Measurements from ENCODE around the gene MACROD2. TPM values are rescaled to one million over a fixed set of nuclear protein-coding genes. Genes with fewer than 3 reads are reported as not detected.

The MACROD2 gene
- total and polyA plus RNA-seq, 2 of the 4 experiments (the other 2 are of a cell fraction) = not detected

GRCh38 chr20:14761903-14762302, 766.6 kb downstream of the MACROD2 start:
- Histone ChIP-seq H3K27ac (ENCODE audit: insufficient read depth, low read length) (no peak overlapping the region), H3K36me3 (ENCODE audit: control insufficient read depth, insufficient read depth, low read length) (no peaks in the 10 kb centered on the region), H3K9me1 (ENCODE audit: insufficient read depth, low read length) (no peaks in the 10 kb centered on the region), H2AFZ (replicated peaks; ENCODE audit: low read length, poor library complexity) (no peak overlapping the region), H3K4me2 (ENCODE audit: low read depth, low read length) (no peak overlapping the region), H2BK20ac (ENCODE audit: low read depth, low read length) (no peak overlapping the region), H3K9me3 (ENCODE audit: control insufficient read depth, insufficient read depth, low read length) (peaks cover under 1% of the 10 kb centered on the region; the same call in 1 of the 2 replicates), H3K56ac (ENCODE audit: extremely low read depth, insufficient read depth, low read length) (no peak overlapping the region), H2BK15ac (ENCODE audit: low read depth, low read length) (no peak overlapping the region), H3K4me3 (ENCODE audit: insufficient read depth, low read depth, low read length) (no peak overlapping the region), H2BK5ac (ENCODE audit: low read depth, low read length, poor library complexity, severe bottlenecking) (no peak overlapping the region), H2AK9ac (replicated peaks; ENCODE audit: low read depth, low read length, poor library complexity) (no peak overlapping the region), H3K18ac (ENCODE audit: low read depth, low read length) (no peak overlapping the region), H4K20me1 (ENCODE audit: insufficient read depth, low read length) (no peaks in the 10 kb centered on the region), H4K5ac (ENCODE audit: low read depth, low read length) (no peak overlapping the region), H4K91ac (ENCODE audit: insufficient read depth, low read depth, low read length) (no peak overlapping the region), H3K27me3 (ENCODE audit: control insufficient read depth, insufficient read depth, low read length) (no peaks in the 10 kb centered on the region), H3K79me1 (ENCODE audit: low read depth in 1 of 2, low read length in 2 of 2) (no peaks in the 10 kb centered on the region), H2BK120ac (ENCODE audit: low read depth, low read length) (no peak overlapping the region), H3K23ac (ENCODE audit: low read depth, low read length) (no peak overlapping the region), H3K9ac (ENCODE audit: low read depth, low read length) (no peak overlapping the region), H3K4me1 (ENCODE audit: control insufficient read depth, insufficient read depth, low read length) (no peaks in the 10 kb centered on the region), H3K14ac (replicated peaks; ENCODE audit: low read depth, low read length) (no peak overlapping the region), H2AK5ac (ENCODE audit: low read depth, low read length) (no peak overlapping the region), H4K8ac (ENCODE audit: low read depth in 2 of 2, low read length in 2 of 2) (no peak overlapping the region), H3K4ac (ENCODE audit: low read depth, low read length) (no peak overlapping the region)
- no peak for ATAC-seq (ENCODE audit: low read depth)
- 90% methylated on average over 2 of the region's 5 CpGs; no CpG with 5 or more reads in 1 of the 2 experiments for WGBS, 2 experiments (ENCODE audit: extremely low coverage in 2 of 2, insufficient read length in 1 of 2)
- CTCF ChIA-PET = no interaction called here
- no peak for DNase-seq
- no TSS peak for BruUV-seq (replicated peaks)
- intact Hi-C loops (cut with micrococcal nuclease) (no loop called here), dilution Hi-C loops (cut with HindIII; ENCODE audit: low sequenced_read_pairs, unreplicated experiment) (no loop called here), in situ Hi-C loops (cut with MboI; ENCODE audit: low sequenced_read_pairs) (no loop called here)
- POLR2A ChIA-PET (ENCODE audit: unreplicated experiment) = no interaction called here
- TF ChIP-seq RFX5 (IDR thresholded peaks at IDR 0.05; ENCODE audit: low read depth, low read length) = no peak
- TF ChIP-seq CEBPB (IDR thresholded peaks at IDR 0.05; ENCODE audit: low read depth, low read length) = no peak
- no peak for TF ChIP-seq ELK1 (IDR thresholded peaks at IDR 0.05; ENCODE audit: borderline replicate concordance, low read depth, low read length)
- TF ChIP-seq CHD1 (IDR thresholded peaks at IDR 0.05; ENCODE audit: low read depth, low read length) = no peak
- no peak for TF ChIP-seq CTCF (conservative IDR thresholded peaks at IDR 0.05; ENCODE audit: low read depth, low read length)
- TF ChIP-seq BHLHE40 (IDR thresholded peaks at IDR 0.05; ENCODE audit: low read depth, low read length) = no peak
- TF ChIP-seq SMC3 (IDR thresholded peaks at IDR 0.05; ENCODE audit: low read depth, low read length) = no peak
- TF ChIP-seq RAD21 (IDR thresholded peaks at IDR 0.05; ENCODE audit: low read length) = no peak
- TF ChIP-seq MAFK (IDR thresholded peaks at IDR 0.05; ENCODE audit: low read depth, low read length) = no peak
- TF ChIP-seq FOS (IDR thresholded peaks at IDR 0.05; ENCODE audit: low read depth, low read length) = no peak
- no peak for TF ChIP-seq USF2 (IDR thresholded peaks at IDR 0.05; ENCODE audit: low read depth, low read length)
- TF ChIP-seq MXI1 (IDR thresholded peaks at IDR 0.05; ENCODE audit: borderline replicate concordance, low read depth, low read length) = no peak
- TF ChIP-seq RCOR1 (IDR thresholded peaks at IDR 0.05; ENCODE audit: insufficient replicate concordance, low read length) = no peak
- TF ChIP-seq POLR2A (IDR thresholded peaks at IDR 0.05; ENCODE audit: low read depth, low read length) = no peak

All from IMR-90 (cell line).